HepG2 (cell line): ENCODE data around the gene ABCC12. TPM values are rescaled to one million over a fixed set of nuclear protein-coding genes. Genes with fewer than 3 reads are reported as not detected.

Experiments used
- DMTF1 ChIP-seq: sonication (generic); formaldehyde crosslinking; IDR thresholded peaks from 2 replicates; pipeline ENCODE4 v1.4.0; 2020; ENCODE audit warnings: mild to moderate bottlenecking, missing genetic modification reagents
- DNMT1 ChIP-seq: sonication (generic); formaldehyde crosslinking; IDR thresholded peaks from 2 replicates; pipeline ENCODE4 v1.5.1; 2020; ENCODE audit warnings: mild to moderate bottlenecking, missing genetic modification reagents
- EP300 ChIP-seq, 3 experiments: sonication (generic) in 1 of 3; formaldehyde crosslinking in 1 of 3; IDR thresholded peaks; 2 replicates each; pipeline versions ENCODE4 v1.5.1 to v1.6.1; 2011 to 2020; ENCODE audit warnings: low read depth in 2 of 3, low read length in 2 of 3, borderline replicate concordance in 1 of 3, improper control_type of control experiment in 1 of 3, mild to moderate bottlenecking in 1 of 3, missing genetic modification reagents in 1 of 3, moderate library complexity in 1 of 3
- GLMP ChIP-seq: sonication (generic); formaldehyde crosslinking; IDR thresholded peaks from 2 replicates; pipeline ENCODE4 v1.9.0; 2021; ENCODE audit warnings: missing genetic modification reagents, mild to moderate bottlenecking, borderline replicate concordance
- HMG20A ChIP-seq: IDR thresholded peaks from 2 replicates; pipeline ENCODE4 v1.6.1; 2016; ENCODE audit warnings: borderline replicate concordance
- ISL2 ChIP-seq: sonication (generic); formaldehyde crosslinking; IDR thresholded peaks from 2 replicates; pipeline ENCODE4 v1.5.0; 2020; ENCODE audit warnings: missing genetic modification reagents
- MXD1 ChIP-seq: sonication (generic); formaldehyde crosslinking; IDR thresholded peaks from 2 replicates; pipeline ENCODE4 v1.4.0; 2020; ENCODE audit warnings: mild to moderate bottlenecking, missing genetic modification reagents
- PCBP1 ChIP-seq: fragments of 200-400 bp; formaldehyde crosslinking; IDR thresholded peaks from 2 replicates; pipeline ENCODE4 v1.6.1; 2017; ENCODE audit warnings: mild to moderate bottlenecking, low read depth, low read length, borderline replicate concordance
- PHF8 ChIP-seq: sonication (generic); formaldehyde crosslinking; IDR thresholded peaks from 2 replicates; pipeline ENCODE4 v1.5.0; 2020; ENCODE audit warnings: missing genetic modification reagents
- RORA ChIP-seq: sonication (generic); formaldehyde crosslinking; IDR thresholded peaks from 2 replicates; pipeline ENCODE4 v1.5.0; 2020; ENCODE audit warnings: mild to moderate bottlenecking, missing genetic modification reagents, moderate library complexity
- SMAD9 ChIP-seq: sonication (generic); formaldehyde crosslinking; IDR thresholded peaks from 2 replicates; pipeline ENCODE4 v1.5.1; 2020; ENCODE audit warnings: mild to moderate bottlenecking, missing genetic modification reagents
- THAP8 ChIP-seq: sonication (generic); formaldehyde crosslinking; IDR thresholded peaks from 2 replicates; pipeline ENCODE4 v1.5.1; 2020; ENCODE audit warnings: missing genetic modification reagents, mild to moderate bottlenecking, borderline replicate concordance
- ZNF260 ChIP-seq: sonication (generic); formaldehyde crosslinking; IDR thresholded peaks from 2 replicates; pipeline ENCODE4 v1.4.0; 2020; ENCODE audit warnings: missing genetic modification reagents, low read depth, mild to moderate bottlenecking, borderline replicate concordance
- ZNF337 ChIP-seq: sonication (generic); formaldehyde crosslinking; IDR thresholded peaks from 2 replicates; pipeline ENCODE4 v1.5.1; 2020; ENCODE audit warnings: missing genetic modification reagents, low read depth, mild to moderate bottlenecking, borderline replicate concordance
- ZNF431 ChIP-seq: sonication (generic); formaldehyde crosslinking; IDR thresholded peaks from 2 replicates; pipeline ENCODE4 v1.9.0; 2022; ENCODE audit warnings: missing genetic modification reagents, low read depth, mild to moderate bottlenecking, borderline replicate concordance
- ZNF441 ChIP-seq: sonication (generic); formaldehyde crosslinking; IDR thresholded peaks from 2 replicates; pipeline ENCODE4 v1.7.0; 2021; ENCODE audit warnings: missing genetic modification reagents, borderline replicate concordance
- ZNF512B ChIP-seq: sonication (generic); formaldehyde crosslinking; IDR thresholded peaks from 2 replicates; pipeline ENCODE4 v1.5.1; 2020; ENCODE audit warnings: missing genetic modification reagents, mild to moderate bottlenecking, borderline replicate concordance
- ZNF616 ChIP-seq: sonication (generic); formaldehyde crosslinking; IDR thresholded peaks from 2 replicates; pipeline ENCODE4 v1.5.0; 2020; ENCODE audit warnings: low read depth, mild to moderate bottlenecking, missing genetic modification reagents
- ZNF724P ChIP-seq: sonication (generic); formaldehyde crosslinking; IDR thresholded peaks from 2 replicates; pipeline ENCODE4 v1.8.0; 2022; ENCODE audit warnings: missing genetic modification reagents, borderline replicate concordance
- ZNF83 ChIP-seq: sonication (generic); formaldehyde crosslinking; IDR thresholded peaks from 2 replicates; pipeline ENCODE4 v1.4.0; 2020; ENCODE audit warnings: missing genetic modification reagents, mild to moderate bottlenecking, borderline replicate concordance
- polyA plus RNA-seq, 8 experiments: library from polyadenylated mRNA; depleted of rRNA in 3 of 8; stranded (reverse) in 7 of 8; unstranded in 1 of 8; fragments of >200 nt; fragmentation: Illumina TruSeq in 4 of 8; extraction: Trizol in 4 of 8; gene quantifications; 2 replicates each; pipeline versions ENCODE4 v1.2.1 to v1.2.3, GENCODE V29; 2011 to 2016; ENCODE audit warnings: low read depth in 4 of 8, missing spikeins in 1 of 8, mixed read lengths in 1 of 8; ENCODE audit not compliant: insufficient read depth in 1 of 8
- total RNA-seq, 5 experiments: library from RNA; depleted of rRNA; stranded (reverse); fragments of >200 nt; fragmentation: Illumina TruSeq; extraction: Trizol; gene quantifications; 2 replicates each; pipeline ENCODE4 v1.2.3, GENCODE V29; 2016; ENCODE audit warnings: low read depth in 1 of 5

The ABCC12 gene
- total and polyA plus RNA-seq, 2 of the 13 experiments (the other 11 are each of a cell fraction or from before 2014, with no cell fraction given) = not detected

GRCh38 chr16:48203974-48204824 lies 48.4 kb upstream of the ABCC12 start (continued):
- TF ChIP-seq HMG20A (CRISPR knock-in tag) = peak; percentile 94
- TF ChIP-seq ZNF616 = no peak
- 0 out of 2 replicates have a peak, but pooled peaks have one; percentile 16 for TF ChIP-seq PHF8 (CRISPR knock-in tag)
- peak; percentile 96 to 99 for TF ChIP-seq EP300 (IDR thresholded peaks at IDR 0.05; ENCODE audit: low read depth in 2 of 2, low read length in 2 of 2)
- TF ChIP-seq EP300 (CRISPR knock-in tag; IDR thresholded peaks at IDR 0.05; ENCODE audit: borderline replicate concordance) = peak; percentile 95
- peak; percentile 89; the same call in 1 of the 2 replicates for TF ChIP-seq DNMT1 (CRISPR knock-in tag)
- TF ChIP-seq ZNF441 (CRISPR knock-in tag) = peak; percentile 86; the same call in 1 of the 2 replicates
- TF ChIP-seq MXD1 = no peak
- TF ChIP-seq ISL2 (CRISPR knock-in tag) = peak; percentile 86
- no peak for TF ChIP-seq RORA (CRISPR knock-in tag)
- TF ChIP-seq PCBP1 = no peak
- TF ChIP-seq DMTF1 = no peak
- TF ChIP-seq ZNF512B (CRISPR knock-in tag) = peak; percentile 16; the same call in 1 of the 2 replicates
- no peak for TF ChIP-seq GLMP (CRISPR knock-in tag)
- peak; percentile 89; the same call in 1 of the 2 replicates for TF ChIP-seq ZNF337 (CRISPR knock-in tag)
- peak; percentile 91; the same call in 1 of the 2 replicates for TF ChIP-seq ZNF431 (CRISPR knock-in tag)
- peak; percentile 77; the same call in 1 of the 2 replicates for TF ChIP-seq ZNF724P
- no peak for TF ChIP-seq ZNF83 (CRISPR knock-in tag)
- no peak for TF ChIP-seq ZNF260 (CRISPR knock-in tag)
- TF ChIP-seq SMAD9 (CRISPR knock-in tag) = no peak
- no peak for TF ChIP-seq THAP8 (CRISPR knock-in tag)
